Measurements from ENCODE around the gene ZNF672.
"Not testable (repeated sequence)": the region's sequence is repeated elsewhere in the genome, so short reads cannot be mapped to it uniquely, and the experiment has no call there.

Gene ZNF672

DNA sequence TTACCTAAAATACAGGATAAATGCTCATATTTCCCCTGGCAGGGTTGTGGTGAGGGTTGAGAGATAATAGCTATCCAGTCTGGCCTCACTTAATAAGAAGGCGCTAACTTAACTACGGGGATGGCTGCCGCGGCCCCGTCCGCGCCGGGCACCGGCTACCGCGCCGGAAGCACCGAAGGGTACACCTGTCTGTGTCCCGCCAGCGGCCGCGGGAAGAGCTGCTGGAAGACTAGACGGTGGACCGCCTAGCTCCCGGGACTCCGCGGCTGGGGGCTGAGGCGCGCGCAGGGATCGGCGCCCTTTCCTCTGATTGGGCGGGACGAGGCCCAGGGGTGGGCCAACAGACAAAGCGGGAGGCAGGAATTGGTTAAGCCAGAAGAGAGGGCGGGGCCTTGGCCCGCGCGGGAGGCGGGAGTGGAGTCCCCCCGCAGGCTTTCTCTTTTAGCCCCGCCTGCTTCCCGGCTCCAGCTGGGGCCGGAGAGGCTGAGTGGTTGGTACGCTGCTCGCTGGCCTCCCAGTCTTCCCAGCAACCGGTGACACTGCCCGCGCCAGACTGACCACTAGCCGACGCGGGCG, at the start of gene ZNF672:
ZNF672 (plus strand) TSS at position 444 of the 576 bp plus-strand sequence. CDS start 9,051 bp downstream, outside the sequence.
- H3K9ac ChIP-seq, result peak within 1 kb of the TSS; percentile 77
- H4K20me1 ChIP-seq (ENCODE audit: insufficient read depth), result no peaks in the 10 kb centered on the region
- peak within 1 kb of the TSS; percentile 98 for H3K4me2 ChIP-seq
- no peaks in the 10 kb centered on the region for H3K36me3 ChIP-seq (ENCODE audit: insufficient read depth)
- H3K27ac ChIP-seq, result peak within 1 kb of the TSS; percentile 79
- H3K79me2 ChIP-seq (ENCODE audit: insufficient read depth, low read depth), result peaks cover 15% of the 10 kb centered on the region; the same call in 1 of the 2 replicates
- H3K4me1 ChIP-seq (ENCODE audit: low read depth, poor library complexity, severe bottlenecking), result peaks cover 26% of the 10 kb centered on the region
- peak within 1 kb of the TSS; percentile 93 for H3K4me3 ChIP-seq (IDR thresholded peaks at IDR 0.05; ENCODE audit: insufficient read depth, low read depth, low read length)
- H3K27me3 ChIP-seq (ENCODE audit: insufficient read depth, low read depth), result no peaks in the 10 kb centered on the region
- TF ChIP-seq, protein P1, sequence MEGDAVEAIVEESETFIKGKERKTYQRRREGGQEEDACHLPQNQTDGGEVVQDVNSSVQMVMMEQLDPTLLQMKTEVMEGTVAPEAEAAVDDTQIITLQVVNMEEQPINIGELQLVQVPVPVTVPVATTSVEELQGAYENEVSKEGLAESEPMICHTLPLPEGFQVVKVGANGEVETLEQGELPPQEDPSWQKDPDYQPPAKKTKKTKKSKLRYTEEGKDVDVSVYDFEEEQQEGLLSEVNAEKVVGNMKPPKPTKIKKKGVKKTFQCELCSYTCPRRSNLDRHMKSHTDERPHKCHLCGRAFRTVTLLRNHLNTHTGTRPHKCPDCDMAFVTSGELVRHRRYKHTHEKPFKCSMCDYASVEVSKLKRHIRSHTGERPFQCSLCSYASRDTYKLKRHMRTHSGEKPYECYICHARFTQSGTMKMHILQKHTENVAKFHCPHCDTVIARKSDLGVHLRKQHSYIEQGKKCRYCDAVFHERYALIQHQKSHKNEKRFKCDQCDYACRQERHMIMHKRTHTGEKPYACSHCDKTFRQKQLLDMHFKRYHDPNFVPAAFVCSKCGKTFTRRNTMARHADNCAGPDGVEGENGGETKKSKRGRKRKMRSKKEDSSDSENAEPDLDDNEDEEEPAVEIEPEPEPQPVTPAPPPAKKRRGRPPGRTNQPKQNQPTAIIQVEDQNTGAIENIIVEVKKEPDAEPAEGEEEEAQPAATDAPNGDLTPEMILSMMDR (conservative IDR thresholded peaks at IDR 0.05; ENCODE audit: low read depth, low read length), result no peak
- H2AFZ ChIP-seq (ENCODE audit: low read depth), result peak within 1 kb of the TSS; percentile 89

DNA sequence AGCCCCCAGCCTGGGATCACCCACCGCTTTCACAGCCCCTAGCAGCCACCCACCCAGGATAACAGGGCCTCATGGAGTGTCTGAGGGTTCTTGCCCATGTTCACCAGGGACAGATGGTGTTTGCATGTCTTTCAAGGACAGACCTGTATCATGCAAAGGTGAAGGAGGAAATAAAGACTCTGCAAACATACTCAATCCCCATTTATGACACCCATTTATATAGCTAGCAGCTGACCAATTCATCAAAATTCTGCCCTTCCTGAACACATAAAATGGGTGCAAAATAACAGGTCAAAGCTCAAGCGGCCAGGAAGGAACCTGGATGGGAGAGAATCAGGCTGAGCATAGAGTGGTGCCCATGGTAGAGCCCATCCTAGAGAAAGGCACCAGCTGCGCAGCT, 49.7 kb upstream of the ZNF672 start:
- H3K4me2 ChIP-seq, result no peak overlapping the region
- H3K4me1 ChIP-seq (ENCODE audit: low read depth, poor library complexity, severe bottlenecking), result peaks cover 40% of the 10 kb centered on the region

DNA sequence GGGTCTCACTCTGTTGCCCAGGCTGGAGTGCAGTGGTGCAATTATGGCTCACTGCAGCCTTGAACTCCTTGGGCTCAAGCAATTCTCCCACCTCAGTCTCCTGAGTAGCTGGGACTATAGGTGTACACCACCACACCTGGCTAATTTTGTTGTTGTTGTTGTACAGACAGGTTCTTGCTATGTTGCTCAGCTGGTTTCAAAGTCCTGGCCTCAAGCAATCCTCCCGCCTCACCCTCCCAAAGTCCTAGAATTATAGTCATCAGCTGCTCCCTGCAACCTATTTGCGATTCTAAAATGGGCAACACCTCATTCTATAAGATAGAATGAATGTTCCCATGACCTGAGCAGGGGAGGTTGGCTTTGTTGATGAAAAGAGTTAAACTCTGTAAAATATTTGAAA, 48.7 kb upstream of the ZNF672 start:
- H3K27ac ChIP-seq; H2AFZ ChIP-seq (ENCODE audit: low read depth): not testable (repeated sequence)
- peaks cover 50% of the 10 kb centered on the region for H3K4me1 ChIP-seq (ENCODE audit: low read depth, poor library complexity, severe bottlenecking)

More for the DNA sequence above, 49.7 kb upstream of the ZNF672 start:
- Histone ChIP-seq H2AFZ (ENCODE audit: low read depth) (no peak overlapping the region), H4K20me1 (ENCODE audit: insufficient read depth) (no peaks in the 10 kb centered on the region), H3K36me3 (ENCODE audit: insufficient read depth) (no peaks in the 10 kb centered on the region), H3K79me2 (ENCODE audit: insufficient read depth, low read depth) (no peaks in the 10 kb centered on the region), H3K9ac (no peak overlapping the region), H3K27ac (no peak overlapping the region), H3K4me3 (IDR thresholded peaks at IDR 0.05; ENCODE audit: insufficient read depth, low read depth, low read length) (no peak overlapping the region), H3K27me3 (ENCODE audit: insufficient read depth, low read depth) (no peaks in the 10 kb centered on the region)
- TF ChIP-seq, protein P1 (conservative IDR thresholded peaks at IDR 0.05; ENCODE audit: low read depth, low read length), result no peak

DNA sequence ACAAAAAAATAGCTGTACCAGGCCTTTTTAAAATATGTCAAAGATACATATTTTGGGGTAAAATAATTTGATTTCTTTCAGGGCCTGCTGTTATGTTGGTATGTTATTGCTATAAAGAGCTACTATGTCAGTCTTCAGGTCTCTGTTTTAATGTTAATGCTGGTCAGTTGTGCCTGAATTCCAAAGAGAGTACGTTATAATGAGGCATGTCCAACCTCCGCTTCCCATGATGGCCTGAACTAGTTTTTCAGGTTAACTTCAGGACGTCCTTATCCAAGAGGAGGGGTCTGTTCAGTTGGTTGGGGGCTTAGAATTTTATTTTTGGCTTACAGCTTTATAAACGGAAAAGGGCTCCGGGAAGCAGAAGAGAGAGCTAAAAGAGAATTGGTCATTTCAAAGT, 47.6 kb upstream of the ZNF672 start:
- no peak overlapping the region for H3K27ac ChIP-seq
- H3K4me1 ChIP-seq (ENCODE audit: low read depth, poor library complexity, severe bottlenecking), result peaks cover 57% of the 10 kb centered on the region
- H3K9ac ChIP-seq, result no peak overlapping the region
- TF ChIP-seq, protein P1 (conservative IDR thresholded peaks at IDR 0.05; ENCODE audit: low read depth, low read length), result no peak
- H3K27me3 ChIP-seq (ENCODE audit: insufficient read depth, low read depth), result no peaks in the 10 kb centered on the region
- H3K79me2 ChIP-seq (ENCODE audit: insufficient read depth, low read depth), result no peaks in the 10 kb centered on the region
- no peak overlapping the region for H3K4me2 ChIP-seq
- no peak overlapping the region for H2AFZ ChIP-seq (ENCODE audit: low read depth)
- H3K4me3 ChIP-seq (IDR thresholded peaks at IDR 0.05; ENCODE audit: insufficient read depth, low read depth, low read length), result no peak overlapping the region
- no peaks in the 10 kb centered on the region for H4K20me1 ChIP-seq (ENCODE audit: insufficient read depth)
- H3K36me3 ChIP-seq (ENCODE audit: insufficient read depth), result no peaks in the 10 kb centered on the region

More for the DNA sequence above, 48.7 kb upstream of the ZNF672 start:
- H3K27me3 ChIP-seq (ENCODE audit: insufficient read depth, low read depth); H3K9ac ChIP-seq; H3K79me2 ChIP-seq (ENCODE audit: insufficient read depth, low read depth); H4K20me1 ChIP-seq (ENCODE audit: insufficient read depth); H3K36me3 ChIP-seq (ENCODE audit: insufficient read depth); H3K4me2 ChIP-seq; H3K4me3 ChIP-seq (IDR thresholded peaks at IDR 0.05; ENCODE audit: insufficient read depth, low read depth, low read length): not testable (repeated sequence)

DNA sequence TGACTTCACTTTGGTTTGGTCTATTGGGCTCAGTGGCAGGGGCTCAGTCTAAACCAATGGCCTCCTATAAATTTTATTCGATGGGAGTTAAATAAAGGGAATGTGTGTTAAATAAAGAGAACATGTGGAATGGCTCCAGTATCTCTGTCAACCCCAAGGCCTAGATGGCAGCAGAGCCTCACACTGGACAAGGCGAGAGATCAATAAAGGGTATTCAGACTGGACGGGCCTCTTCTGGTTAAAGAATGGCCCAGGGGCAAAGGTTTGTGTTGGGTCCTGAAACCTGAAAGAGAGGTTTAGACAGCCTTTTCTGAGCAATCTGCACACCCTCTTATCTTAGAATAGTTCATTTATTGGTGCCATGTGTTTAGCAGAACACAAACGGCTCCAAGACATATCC, 47.0 kb upstream of the ZNF672 start:
- H3K4me1 ChIP-seq (ENCODE audit: low read depth, poor library complexity, severe bottlenecking), result peaks cover 53% of the 10 kb centered on the region
- no peaks in the 10 kb centered on the region for H3K36me3 ChIP-seq (ENCODE audit: insufficient read depth)

More for the DNA sequence above, 47.0 kb upstream of the ZNF672 start:
- H3K9ac ChIP-seq, result no peak overlapping the region
- TF ChIP-seq, protein P1 (conservative IDR thresholded peaks at IDR 0.05; ENCODE audit: low read depth, low read length), result no peak
- no peaks in the 10 kb centered on the region for H3K27me3 ChIP-seq (ENCODE audit: insufficient read depth, low read depth)
- H2AFZ ChIP-seq (ENCODE audit: low read depth), result no peak overlapping the region
- no peaks in the 10 kb centered on the region for H3K79me2 ChIP-seq (ENCODE audit: insufficient read depth, low read depth)
- H4K20me1 ChIP-seq (ENCODE audit: insufficient read depth), result no peaks in the 10 kb centered on the region
- H3K4me3 ChIP-seq (IDR thresholded peaks at IDR 0.05; ENCODE audit: insufficient read depth, low read depth, low read length), result no peak overlapping the region
- no peak overlapping the region for H3K27ac ChIP-seq
- H3K4me2 ChIP-seq, result no peak overlapping the region
